ENCODE results near the gene FYTTD1. TPM values are rescaled to one million over a fixed set of nuclear protein-coding genes. Genes with fewer than 3 reads are reported as not detected.

FYTTD1 gene
- total and polyA plus RNA-seq, 2 of the 4 experiments (the other 2 are of a cell fraction): 20.4 to 50.2 TPM

GRCh38 chr3:197775317-197775716 lies 25.6 kb downstream of the FYTTD1 start:
- Histone ChIP-seq H2AK5ac (ENCODE audit: low read depth, low read length) (no peak overlapping the region), H4K8ac (ENCODE audit: low read depth in 2 of 2, low read length in 2 of 2) (no peak overlapping the region), H3K27me3 (ENCODE audit: control insufficient read depth, insufficient read depth, low read length) (no peaks in the 10 kb centered on the region), H4K91ac (ENCODE audit: insufficient read depth, low read depth, low read length) (no peak overlapping the region), H4K5ac (ENCODE audit: low read depth, low read length) (no peak overlapping the region), H3K14ac (replicated peaks; ENCODE audit: low read depth, low read length) (no peak overlapping the region), H2BK120ac (ENCODE audit: low read depth, low read length) (no peak overlapping the region), H3K18ac (ENCODE audit: low read depth, low read length) (no peak overlapping the region), H2BK5ac (ENCODE audit: low read depth, low read length, poor library complexity, severe bottlenecking) (no peak overlapping the region), H3K4me3 (ENCODE audit: insufficient read depth, low read depth, low read length) (no peak overlapping the region), H2BK15ac (ENCODE audit: low read depth, low read length) (no peak overlapping the region), H3K9ac (ENCODE audit: low read depth, low read length) (no peak overlapping the region), H3K36me3 (ENCODE audit: control insufficient read depth, insufficient read depth, low read length) (peaks cover 49% of the 10 kb centered on the region), H3K79me1 (ENCODE audit: low read depth in 1 of 2, low read length in 2 of 2) (peaks cover 0 to 26% of the 10 kb centered on the region in 2 experiments; a peak in 3 of 4 replicates), H3K27ac (ENCODE audit: insufficient read depth, low read length) (no peak overlapping the region), H3K9me3 (ENCODE audit: control insufficient read depth, insufficient read depth, low read length) (no peaks in the 10 kb centered on the region), H3K9me1 (ENCODE audit: insufficient read depth, low read length) (peaks cover 5% of the 10 kb centered on the region; the same call in 1 of the 2 replicates), H3K56ac (ENCODE audit: extremely low read depth, insufficient read depth, low read length) (no peak overlapping the region), H2AK9ac (replicated peaks; ENCODE audit: low read depth, low read length, poor library complexity) (no peak overlapping the region), H2AFZ (replicated peaks; ENCODE audit: low read length, poor library complexity) (no peak overlapping the region), H3K4ac (ENCODE audit: low read depth, low read length) (no peak overlapping the region), H3K4me2 (ENCODE audit: low read depth, low read length) (no peak overlapping the region), H3K23ac (ENCODE audit: low read depth, low read length) (no peak overlapping the region), H4K20me1 (ENCODE audit: insufficient read depth, low read length) (peaks cover 3% of the 10 kb centered on the region; the same call in 1 of the 2 replicates), H3K4me1 (ENCODE audit: control insufficient read depth, insufficient read depth, low read length) (no peaks in the 10 kb centered on the region), H2BK20ac (ENCODE audit: low read depth, low read length) (no peak overlapping the region)
- no peak for TF ChIP-seq RFX5 (IDR thresholded peaks at IDR 0.05; ENCODE audit: low read depth, low read length)
- no peak for TF ChIP-seq USF2 (IDR thresholded peaks at IDR 0.05; ENCODE audit: low read depth, low read length)
- no peak for TF ChIP-seq POLR2A (IDR thresholded peaks at IDR 0.05; ENCODE audit: low read depth, low read length)
- no peak for TF ChIP-seq CEBPB (IDR thresholded peaks at IDR 0.05; ENCODE audit: low read depth, low read length)
- no peak for TF ChIP-seq CTCF (conservative IDR thresholded peaks at IDR 0.05; ENCODE audit: low read depth, low read length)
- TF ChIP-seq NFE2L2 (IDR thresholded peaks at IDR 0.05; ENCODE audit: low read depth, low read length): no peak
- no peak for TF ChIP-seq ELK1 (IDR thresholded peaks at IDR 0.05; ENCODE audit: borderline replicate concordance, low read depth, low read length)
- no peak for TF ChIP-seq SMC3 (IDR thresholded peaks at IDR 0.05; ENCODE audit: low read depth, low read length)
- TF ChIP-seq FOS (IDR thresholded peaks at IDR 0.05; ENCODE audit: low read depth, low read length): no peak
- no peak for TF ChIP-seq BHLHE40 (IDR thresholded peaks at IDR 0.05; ENCODE audit: low read depth, low read length)
- no peak for TF ChIP-seq RAD21 (IDR thresholded peaks at IDR 0.05; ENCODE audit: low read length)
- no peak for TF ChIP-seq MAZ (IDR thresholded peaks at IDR 0.05; ENCODE audit: borderline replicate concordance, low read depth, low read length)
- no peak for TF ChIP-seq MAFK (IDR thresholded peaks at IDR 0.05; ENCODE audit: low read depth, low read length)
- TF ChIP-seq RCOR1 (IDR thresholded peaks at IDR 0.05; ENCODE audit: insufficient replicate concordance, low read length): no peak
- no peak for TF ChIP-seq MXI1 (IDR thresholded peaks at IDR 0.05; ENCODE audit: borderline replicate concordance, low read depth, low read length)
- TF ChIP-seq CHD1 (IDR thresholded peaks at IDR 0.05; ENCODE audit: low read depth, low read length): no peak
- WGBS, 2 experiments (ENCODE audit: extremely low coverage in 2 of 2, insufficient read length in 1 of 2): 95% methylated on average over 4 of the region's 7 CpGs; no CpG with 5 or more reads in 1 of the 2 experiments
- no peak for DNase-seq
- dilution Hi-C loops (cut with HindIII; ENCODE audit: low sequenced_read_pairs, unreplicated experiment): no loop called here
- intact Hi-C loops (cut with micrococcal nuclease): no loop called here
- no TSS peak for BruUV-seq (replicated peaks)
- ChIA-PET CTCF (no interaction called here), POLR2A (ENCODE audit: unreplicated experiment) (no interaction called here)
- in situ Hi-C loops (cut with MboI; ENCODE audit: low sequenced_read_pairs): no loop called here
- ATAC-seq (ENCODE audit: low read depth): no peak
